EL (cell line): ENCODE measurements around the gene CKAP5.
"Not testable (repeated sequence)": the region's sequence is repeated elsewhere in the genome, so short reads cannot be mapped to it uniquely, and the experiment has no call there.

Experiments
- DNase-seq: peaks from one replicate; pipeline ENCODE4 v3.0.0-alpha.2; 2016

The CKAP5 gene

GRCh38 chr11:46850829-46851380 is 4.8 kb upstream of the CKAP5 start:
- no peak for DNase-seq

GRCh38 chr11:46849631-46850030 is 3.6 kb upstream of the CKAP5 start:
- DNase-seq: no peak

GRCh38 chr11:46846510-46846830 is 390 bp upstream of the CKAP5 start:
- DNase-seq: no peak

- no peak for DNase-seq
These were observed 690 bp downstream of the CKAP5 start for GRCh38 chr11:46845440-46845739.

- no peak for DNase-seq
These were observed 6.0 kb downstream of the CKAP5 start for GRCh38 chr11:46840116-46840515.

- no peak for DNase-seq
These were observed 7.6 kb downstream of the CKAP5 start for GRCh38 chr11:46838501-46838900.

- DNase-seq: no peak
These were observed 8.2 kb downstream of the CKAP5 start for GRCh38 chr11:46837860-46838259.

- DNase-seq: no peak
These were observed 9.2 kb downstream of the CKAP5 start for GRCh38 chr11:46836870-46837269.

GRCh38 chr11:46836431-46836830 is 9.6 kb downstream of the CKAP5 start:
- no peak for DNase-seq

GRCh38 chr11:46835897-46836296 is 10.2 kb downstream of the CKAP5 start:
- DNase-seq: no peak

- no peak for DNase-seq
These were observed 11.3 kb downstream of the CKAP5 start for GRCh38 chr11:46834821-46835220.

- DNase-seq: peak; percentile 31
These were observed 13.4 kb downstream of the CKAP5 start for GRCh38 chr11:46832511-46833214.

GRCh38 chr11:46827995-46828394 is 18.1 kb downstream of the CKAP5 start:
- DNase-seq: no peak

GRCh38 chr11:46826310-46827044 is 19.6 kb downstream of the CKAP5 start:
- peak; percentile 82 for DNase-seq

GRCh38 chr11:46808799-46809431 is 37.2 kb downstream of the CKAP5 start:
- peak; percentile 48 for DNase-seq

GRCh38 chr11:46801694-46802470 is 44.2 kb downstream of the CKAP5 start:
- no peak for DNase-seq

- no peak for DNase-seq
These were observed 45.9 kb downstream of the CKAP5 start for GRCh38 chr11:46800177-46800576.

GRCh38 chr11:46799725-46800124 is 46.4 kb downstream of the CKAP5 start:
- DNase-seq: not testable (repeated sequence)

- no peak for DNase-seq
These were observed 67.7 kb downstream of the CKAP5 start for GRCh38 chr11:46778416-46778815.

GRCh38 chr11:46776878-46777277 is 69.2 kb downstream of the CKAP5 start:
- no peak for DNase-seq

- DNase-seq: no peak
These were observed 76.4 kb downstream of the CKAP5 start for GRCh38 chr11:46769636-46770221.

- no peak for DNase-seq
These were observed 79.4 kb downstream of the CKAP5 start for GRCh38 chr11:46766656-46767055.

- DNase-seq: no peak
These were observed 83.8 kb downstream of the CKAP5 start for GRCh38 chr11:46762248-46762647.
